Activated CD4-positive, alpha-beta T cell treated with anti-CD3 and anti-CD28 coated beads for 1 hour (primary cell): ENCODE results near the gene WNT3A.
"Not testable (repeated sequence)": the region's sequence is repeated elsewhere in the genome, so short reads cannot be mapped to it uniquely, and the experiment has no call there.

Experiments used
- DNase-seq: peaks from one replicate; pipeline ENCODE4 v3.0.0-alpha.2; 2020

WNT3A gene, protein sequence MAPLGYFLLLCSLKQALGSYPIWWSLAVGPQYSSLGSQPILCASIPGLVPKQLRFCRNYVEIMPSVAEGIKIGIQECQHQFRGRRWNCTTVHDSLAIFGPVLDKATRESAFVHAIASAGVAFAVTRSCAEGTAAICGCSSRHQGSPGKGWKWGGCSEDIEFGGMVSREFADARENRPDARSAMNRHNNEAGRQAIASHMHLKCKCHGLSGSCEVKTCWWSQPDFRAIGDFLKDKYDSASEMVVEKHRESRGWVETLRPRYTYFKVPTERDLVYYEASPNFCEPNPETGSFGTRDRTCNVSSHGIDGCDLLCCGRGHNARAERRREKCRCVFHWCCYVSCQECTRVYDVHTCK

DNA sequence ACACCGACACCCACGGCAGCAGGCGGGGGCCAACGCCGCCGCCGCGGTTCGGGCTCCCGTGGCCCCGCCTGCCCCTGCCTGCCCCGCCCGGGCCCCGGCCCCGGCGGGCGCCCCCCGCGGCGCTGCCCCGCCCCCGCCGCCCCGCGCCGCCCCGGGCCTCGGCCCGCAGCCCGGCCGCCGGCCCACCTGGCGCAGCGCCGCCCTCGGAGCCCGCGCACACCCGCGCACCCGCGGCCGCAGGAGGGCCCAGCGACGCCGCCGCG is at the start of gene WNT3A:
WNT3A (plus strand) TSS at position 213 of the 263 bp plus-strand sequence. CDS start 131 bp downstream, outside the sequence.
- no peak for DNase-seq

DNA sequence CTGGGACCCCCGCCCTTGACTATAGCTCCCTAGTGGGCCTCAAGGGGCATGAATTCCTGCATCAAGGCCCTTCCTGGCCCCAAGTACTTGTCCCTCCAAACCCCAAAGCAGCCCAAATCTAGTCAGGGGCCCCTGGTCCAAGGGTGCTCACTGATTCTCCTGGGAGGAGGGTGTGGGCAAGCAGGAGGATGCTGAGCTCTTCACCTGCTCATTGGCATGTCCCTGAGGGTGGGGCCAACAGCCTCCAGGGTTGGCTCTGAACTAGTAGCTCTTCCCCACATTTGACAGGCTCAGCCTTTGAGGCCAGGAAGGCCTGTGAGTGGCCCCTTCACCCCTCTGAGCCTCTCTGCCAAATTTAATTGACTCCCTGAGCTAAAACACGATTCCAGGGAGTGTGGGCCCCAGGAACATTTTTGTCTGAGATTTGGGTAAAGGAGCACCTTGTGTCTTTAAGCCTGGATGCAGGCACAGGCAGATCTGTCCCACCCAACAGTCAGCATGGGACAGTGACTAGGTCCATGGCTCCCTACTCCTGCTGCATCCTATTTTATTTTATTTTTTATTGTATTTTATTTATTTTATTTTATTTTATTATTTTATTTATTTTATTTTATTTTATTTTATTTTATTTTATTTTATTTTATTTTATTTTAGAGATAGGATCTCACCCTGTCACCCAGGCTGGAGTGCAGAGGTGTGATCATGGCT is 48.0 kb upstream of the WNT3A start:
- DNase-seq = no peak

DNA sequence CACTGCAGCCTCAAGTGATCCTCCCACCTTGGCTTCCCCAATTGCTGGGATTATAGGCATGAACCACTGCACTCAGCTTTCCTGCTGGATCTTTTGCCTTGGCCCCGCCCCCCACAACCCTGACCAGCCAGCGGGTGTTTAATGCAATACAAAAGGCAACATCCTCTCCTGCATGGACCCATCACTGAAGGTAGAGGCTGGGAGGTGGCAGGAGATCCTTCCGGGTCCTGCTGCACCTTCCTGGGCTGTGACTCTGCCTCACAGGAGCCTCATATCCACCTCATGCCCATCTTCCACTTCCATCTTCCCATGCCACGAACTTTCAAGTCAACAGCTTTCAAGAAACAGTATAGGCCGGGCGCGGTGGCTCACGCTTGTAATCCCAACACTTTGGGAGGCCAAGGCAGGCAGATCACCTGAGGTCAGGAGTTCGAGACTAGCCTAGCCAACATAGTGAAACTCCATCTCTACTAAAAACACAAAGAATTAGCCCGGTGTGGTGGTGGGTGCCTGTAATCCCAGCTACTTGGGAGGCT is 47.4 kb upstream of the WNT3A start:
- no peak for DNase-seq

DNA sequence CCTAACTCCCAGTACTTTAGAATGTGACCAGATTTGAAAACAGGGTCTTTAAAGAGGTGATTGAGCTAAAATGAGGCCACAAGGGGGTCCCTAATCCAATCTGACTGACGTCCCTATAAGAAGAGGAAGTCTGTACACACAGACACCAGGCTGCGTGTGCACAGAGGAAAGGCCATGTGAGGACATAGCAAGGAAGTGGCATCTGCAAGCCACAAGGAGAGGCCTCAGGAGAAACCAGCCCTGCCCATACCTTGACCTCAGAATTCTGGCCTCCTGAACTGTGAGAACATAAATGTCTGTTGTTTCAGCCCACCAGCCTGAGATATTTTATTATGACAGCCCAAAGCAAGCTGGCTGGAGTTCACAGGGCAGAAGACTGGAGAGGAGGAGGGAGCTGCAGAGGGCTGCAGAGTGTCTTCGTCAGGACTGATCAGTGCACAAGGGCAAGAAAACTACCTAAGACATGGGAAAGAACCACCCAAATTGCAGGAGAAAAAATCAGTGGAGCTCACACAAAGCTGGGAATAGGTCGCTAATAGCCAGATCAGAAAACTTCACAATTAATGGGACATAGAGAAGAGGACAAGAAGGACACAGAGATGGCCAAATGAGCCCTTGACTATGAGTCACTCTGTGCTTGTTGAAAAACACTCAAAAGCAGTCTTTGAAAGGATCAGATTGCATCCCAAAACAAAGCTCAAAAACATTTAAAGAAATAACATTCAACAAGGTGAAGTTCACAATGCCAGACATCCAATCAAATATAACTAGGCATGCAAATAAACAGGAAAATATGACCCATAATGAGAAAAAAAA is 44.9 kb upstream of the WNT3A start:
- DNase-seq = no peak

DNA sequence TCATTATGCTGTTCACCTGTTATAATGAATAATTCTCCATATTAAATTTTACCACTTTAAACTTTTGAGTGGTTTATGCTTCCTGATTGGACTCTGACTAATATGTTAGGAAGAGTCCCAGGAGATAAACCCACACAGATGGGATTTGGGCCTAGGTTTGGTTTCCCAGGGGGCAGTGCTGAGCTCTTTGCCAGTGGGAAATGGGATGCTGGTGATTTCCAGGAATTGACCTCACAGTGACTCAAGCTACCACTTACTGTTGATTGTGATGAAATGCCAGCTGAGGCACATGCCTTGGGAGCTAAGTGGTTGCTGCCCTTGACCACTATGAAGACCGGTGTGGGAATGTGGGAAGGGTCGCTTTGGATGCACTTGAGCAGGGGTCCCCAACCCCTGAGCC is 40.1 kb upstream of the WNT3A start:
- DNase-seq = not testable (repeated sequence)

DNA sequence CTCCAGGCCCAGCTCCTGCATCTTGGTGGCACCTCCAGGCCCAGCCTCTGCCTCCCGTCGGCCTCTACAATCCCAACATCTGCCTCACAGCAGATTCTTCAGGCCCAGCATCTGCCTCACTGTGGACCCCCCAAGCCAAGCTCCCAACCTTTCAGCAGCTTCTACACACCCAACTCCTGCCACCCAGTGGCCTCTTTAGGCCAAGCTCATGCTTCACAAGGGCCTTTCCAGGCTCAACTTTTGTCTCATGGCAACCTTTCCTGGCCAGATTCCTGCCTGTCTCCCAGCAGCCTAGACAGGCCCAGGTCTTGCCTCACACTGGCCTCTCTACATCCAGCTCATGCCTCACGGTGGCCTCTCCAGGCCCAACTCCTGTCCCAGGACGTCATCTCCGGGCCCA is 39.0 kb upstream of the WNT3A start:
- DNase-seq = not testable (repeated sequence)

DNA sequence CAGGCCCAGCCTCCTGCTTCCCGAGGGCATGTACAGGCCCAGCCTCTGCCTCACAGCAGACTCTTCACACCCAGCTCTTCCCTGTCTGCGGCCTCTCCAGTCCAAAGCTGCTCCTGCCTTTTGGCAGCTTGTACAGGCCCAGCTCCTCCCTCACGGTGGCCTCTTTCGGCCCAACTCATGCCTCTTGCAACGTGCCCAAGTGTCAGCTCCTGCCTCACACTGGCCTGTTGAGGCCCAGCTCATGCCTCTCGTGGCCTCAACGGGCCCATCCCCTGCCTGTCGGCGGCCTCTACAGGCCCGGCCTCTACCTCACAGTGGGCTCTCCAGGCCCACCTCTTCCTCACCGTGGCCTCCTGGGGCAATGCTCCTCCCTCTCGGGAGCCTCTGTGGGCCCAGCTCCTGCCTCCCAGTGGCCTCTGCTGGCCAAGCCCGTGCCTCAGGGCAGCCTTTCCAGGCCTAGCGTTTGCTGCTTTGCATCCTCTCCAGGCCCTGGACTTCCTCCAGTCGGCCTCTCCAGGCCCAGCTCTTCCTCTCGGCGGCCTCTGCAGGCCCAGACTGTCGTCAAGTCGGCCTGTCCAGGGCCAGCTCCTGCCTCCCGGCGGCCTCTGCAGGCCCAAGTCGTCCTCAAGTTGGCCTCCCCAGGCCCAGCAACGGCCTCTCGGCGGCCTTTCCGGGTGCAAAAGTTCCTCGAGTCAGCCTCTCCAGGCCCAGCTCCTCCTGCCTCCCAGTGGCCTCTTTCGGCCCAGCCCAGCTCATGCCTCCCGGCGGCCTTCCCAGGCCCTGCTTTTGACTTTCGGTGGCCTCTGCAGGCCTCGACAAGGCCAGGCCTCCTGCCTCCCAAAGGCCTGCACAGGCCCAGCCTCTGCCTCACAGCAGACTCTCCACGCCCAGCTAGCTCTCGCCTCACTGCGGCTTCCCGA is 36.5 kb upstream of the WNT3A start:
- not testable (repeated sequence) for DNase-seq

DNA sequence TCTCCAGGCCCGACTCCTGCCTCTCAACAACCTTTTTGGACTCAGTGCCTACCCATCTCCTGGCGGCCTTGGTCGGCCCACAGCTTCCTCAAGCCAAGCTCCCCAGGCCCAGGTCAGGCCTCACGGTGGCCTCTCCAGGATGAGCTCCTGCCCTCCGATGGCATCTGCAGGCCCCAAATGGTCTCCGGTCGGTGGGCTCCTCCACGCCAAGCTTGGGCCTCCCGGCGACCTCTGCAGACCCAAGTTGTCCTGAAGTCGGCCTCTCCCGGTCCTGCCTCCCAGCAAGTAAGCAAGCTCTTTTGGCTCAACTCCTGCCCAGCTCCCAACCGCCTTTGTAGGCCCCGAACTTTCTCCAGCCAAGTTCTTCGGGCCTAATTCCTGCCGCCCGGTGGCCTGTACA is 35.6 kb upstream of the WNT3A start:
- not testable (repeated sequence) for DNase-seq

DNA sequence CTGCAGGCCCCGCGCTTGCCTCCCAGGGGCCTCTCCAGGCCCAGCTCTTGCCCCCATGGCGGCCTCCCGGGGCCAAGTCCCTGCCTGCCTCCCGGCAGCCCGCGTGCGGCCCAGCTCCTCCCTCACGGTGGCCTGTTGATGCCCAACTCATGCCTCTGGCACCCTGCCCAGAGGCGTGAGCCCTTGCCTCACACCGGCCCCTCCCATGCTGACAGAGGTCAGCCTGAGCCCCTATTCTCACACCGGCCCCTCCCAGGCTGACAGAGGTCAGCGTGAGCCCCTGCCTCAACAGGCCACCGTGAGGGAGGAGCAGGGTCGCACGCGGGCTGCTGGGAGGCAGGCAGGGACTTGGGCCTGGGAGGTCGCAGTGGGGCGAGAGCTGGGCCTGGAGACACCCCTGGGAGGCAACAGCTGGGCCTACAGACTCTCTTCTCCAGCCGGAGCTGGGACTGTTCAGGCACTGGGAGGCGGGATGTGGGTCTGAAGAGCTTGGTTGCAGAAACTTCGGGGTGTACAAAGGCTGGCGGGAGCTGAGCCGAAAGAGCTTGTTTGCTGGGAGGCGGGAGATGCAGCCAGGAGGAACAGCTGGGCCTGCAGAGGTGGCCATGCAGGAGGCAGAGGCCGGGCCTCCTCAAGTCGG is 35.0 kb upstream of the WNT3A start:
- DNase-seq = not testable (repeated sequence)

DNA sequence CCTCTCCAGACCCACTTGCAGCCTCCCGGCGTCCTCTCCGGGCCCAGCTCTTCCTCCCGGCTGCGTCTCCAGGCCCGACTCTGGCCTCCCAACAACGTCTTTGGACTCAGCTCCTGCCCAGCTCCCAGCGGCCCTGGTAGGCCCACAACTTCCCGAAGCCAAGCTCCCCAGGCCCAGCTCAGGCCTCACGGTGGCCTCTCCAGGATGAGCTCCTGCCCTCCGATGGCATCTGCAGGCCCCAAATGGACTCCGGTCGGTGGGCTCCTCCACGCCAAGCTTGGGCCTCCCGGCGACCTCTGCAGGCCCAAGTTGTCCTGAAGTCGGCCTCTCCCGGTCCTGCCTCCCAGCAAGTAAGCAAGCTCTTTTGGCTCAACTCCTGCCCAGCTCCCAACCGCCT is 34.5 kb upstream of the WNT3A start:
- DNase-seq = not testable (repeated sequence)

DNA sequence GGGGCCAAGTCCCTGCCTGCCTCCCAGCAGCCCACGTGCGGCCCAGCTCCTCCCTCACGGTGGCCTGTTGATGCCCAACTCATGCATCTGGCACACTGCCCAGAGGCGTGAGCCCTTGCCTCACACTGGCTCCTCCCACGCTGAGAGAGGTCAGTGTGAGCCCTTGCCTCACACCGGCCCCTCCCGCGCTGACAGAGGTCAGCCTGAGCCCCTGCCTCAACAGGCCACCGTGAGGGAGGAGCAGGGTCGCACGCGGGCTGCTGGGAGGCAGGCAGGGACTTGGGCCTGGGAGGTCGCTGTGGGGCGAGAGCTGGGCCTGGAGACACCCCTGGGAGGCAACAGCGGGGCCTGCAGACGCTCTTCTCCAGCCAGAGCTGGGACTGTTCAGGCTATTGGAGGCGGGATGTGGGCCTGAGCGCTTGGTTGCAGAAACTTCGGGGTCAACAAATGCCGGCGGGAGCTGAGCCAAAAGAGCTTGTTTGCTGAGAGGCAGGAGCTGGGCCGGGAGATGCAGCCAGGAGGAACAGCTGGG is 33.9 kb upstream of the WNT3A start:
- not testable (repeated sequence) for DNase-seq

DNA sequence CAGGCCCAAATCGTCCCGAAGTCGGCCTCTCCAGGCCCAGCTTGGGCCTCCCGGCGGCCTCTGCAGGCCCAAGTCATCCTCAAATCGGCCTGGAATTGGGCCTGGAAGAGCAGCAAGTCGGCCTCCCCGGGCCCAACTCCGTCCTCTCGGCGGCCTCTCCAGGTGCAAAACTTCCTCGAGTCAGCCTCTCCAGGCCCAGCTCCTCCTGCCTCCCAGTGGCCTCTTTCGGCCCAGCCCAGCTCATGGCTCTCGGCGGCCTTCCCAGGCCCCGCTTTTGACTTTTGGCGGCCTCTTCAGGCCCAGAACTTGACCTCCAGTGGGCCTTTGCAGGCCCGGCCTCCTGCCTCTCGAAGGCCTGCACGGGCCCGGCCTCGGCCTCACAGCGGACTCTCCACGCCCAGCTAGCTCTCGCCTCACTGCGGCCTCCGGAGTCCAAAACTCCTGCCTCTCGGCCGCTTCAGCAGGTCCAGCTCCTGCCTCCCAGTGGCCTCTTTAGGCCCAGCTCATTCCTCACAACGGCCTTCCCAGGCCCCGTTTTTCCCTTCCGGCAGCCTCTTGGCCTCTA is 33.0 kb upstream of the WNT3A start:
- not testable (repeated sequence) for DNase-seq

DNA sequence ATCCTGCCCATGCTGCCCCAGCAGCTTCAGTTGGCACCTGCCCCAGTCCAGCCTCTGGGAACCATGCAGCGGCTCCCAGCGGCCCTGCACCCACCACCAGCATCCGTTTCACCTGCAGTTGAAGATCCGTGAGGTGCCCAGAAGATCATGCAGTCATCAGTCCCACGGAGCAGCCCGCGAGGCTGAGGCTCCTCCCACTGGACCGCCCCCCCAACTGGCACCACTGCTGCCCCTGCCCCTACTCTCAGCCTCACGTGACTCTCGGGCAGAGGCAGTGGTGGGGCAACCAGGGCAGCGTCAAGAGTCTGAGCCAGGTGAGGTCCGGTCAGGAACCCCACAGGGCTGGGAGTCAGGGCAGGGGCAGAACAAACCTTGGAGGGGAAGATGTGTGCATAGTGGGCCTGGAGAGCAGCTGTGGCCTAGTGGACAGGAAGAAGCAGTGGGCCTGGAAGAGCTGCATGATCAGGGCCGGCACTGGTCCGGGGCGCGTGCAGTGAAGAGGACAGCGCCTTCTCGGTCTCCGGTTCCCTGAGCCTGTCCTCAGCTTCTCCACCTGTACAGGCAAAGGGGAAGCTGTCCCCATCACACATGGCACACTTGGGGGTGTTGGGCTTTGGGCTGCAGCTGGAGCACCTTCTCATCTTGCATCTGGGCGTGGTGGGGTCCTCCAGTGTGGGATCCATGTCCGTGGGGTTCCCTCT is 31.1 kb upstream of the WNT3A start:
- not testable (repeated sequence) for DNase-seq

DNA sequence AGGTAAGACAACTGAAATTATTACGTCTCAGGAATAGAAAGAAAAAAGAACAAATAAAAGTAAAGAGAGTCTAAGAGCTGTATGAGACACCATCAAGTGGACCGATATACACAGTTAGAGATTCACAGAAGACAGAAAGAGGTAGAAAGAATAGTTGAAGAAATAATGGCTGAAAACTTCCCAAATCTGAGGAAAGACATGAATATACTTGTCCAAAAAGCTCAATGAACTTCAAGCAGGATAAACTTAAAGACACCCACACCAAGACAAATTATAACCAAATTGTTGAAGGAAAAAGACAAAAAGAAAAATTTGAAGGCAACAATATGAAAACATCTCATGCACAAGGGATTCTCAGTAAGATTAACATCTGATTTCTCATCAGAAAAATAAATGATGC is 19.6 kb upstream of the WNT3A start:
- no peak for DNase-seq

DNA sequence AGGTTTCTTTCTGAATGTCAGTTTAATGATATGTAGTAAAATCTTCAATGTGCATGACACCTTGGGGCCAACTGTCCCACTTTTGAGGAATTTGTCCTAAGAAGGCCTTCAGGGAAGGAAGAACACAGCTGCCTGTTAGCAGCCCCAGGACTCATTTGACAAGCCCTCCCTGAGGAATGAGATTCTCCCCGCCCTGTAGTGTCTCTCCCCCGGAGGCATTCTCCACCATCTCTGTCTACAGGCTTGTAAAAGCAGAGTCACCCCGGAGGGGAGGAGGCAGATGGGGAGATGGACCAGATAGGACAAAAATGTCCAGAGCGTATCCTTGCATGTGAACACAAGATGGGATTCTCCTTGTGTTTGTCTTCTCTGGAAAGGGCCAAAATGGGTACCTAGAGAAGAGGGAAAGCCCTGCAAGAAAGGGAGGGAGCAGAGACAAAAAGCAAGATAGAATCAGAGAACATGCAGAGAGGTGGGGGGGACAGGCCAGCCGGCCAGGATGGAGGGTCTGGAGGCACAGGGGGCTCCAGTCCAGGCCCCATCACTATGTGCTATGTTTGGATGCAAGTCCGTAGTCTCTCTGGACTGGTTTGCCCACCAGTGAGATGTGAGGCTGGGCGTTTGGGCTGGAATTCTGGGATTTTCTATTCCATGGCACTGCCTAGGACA is 12.0 kb upstream of the WNT3A start:
- no peak for DNase-seq

DNA sequence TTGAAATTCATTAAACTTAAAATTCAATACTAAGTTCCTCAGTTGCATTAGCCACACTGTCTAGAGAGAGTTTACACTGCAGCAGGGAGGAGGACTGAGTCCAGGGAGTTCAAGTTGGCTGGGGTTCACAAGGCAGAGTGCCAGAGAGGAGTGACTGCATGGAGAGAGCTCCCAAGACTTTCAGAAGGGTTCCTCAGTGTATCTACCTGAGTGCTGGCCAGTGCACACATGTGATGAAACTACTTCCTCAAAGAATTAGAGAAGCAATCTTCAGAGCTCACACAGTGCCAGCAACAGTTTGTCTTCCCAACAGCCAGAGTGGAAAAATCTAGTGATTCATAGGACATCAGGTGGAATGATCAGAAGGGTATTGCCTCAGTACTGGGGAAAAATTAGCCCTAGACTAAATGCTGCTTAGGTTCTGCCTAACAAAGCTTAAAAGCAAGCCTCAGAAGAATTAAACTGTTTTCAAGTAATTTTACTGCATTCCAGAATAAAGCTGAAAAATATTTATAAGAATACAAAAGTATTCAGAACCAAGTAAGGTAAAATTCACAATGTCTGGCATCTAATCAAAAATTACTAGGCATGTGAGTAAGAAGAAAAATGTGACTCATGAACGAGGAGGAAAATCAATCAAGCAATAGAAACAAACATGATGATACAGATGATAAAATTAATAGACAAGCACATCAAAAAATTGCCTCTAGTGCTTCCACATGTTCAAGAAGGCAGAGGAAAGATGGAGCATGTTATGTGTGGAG is 10.4 kb upstream of the WNT3A start:
- no peak for DNase-seq

DNA sequence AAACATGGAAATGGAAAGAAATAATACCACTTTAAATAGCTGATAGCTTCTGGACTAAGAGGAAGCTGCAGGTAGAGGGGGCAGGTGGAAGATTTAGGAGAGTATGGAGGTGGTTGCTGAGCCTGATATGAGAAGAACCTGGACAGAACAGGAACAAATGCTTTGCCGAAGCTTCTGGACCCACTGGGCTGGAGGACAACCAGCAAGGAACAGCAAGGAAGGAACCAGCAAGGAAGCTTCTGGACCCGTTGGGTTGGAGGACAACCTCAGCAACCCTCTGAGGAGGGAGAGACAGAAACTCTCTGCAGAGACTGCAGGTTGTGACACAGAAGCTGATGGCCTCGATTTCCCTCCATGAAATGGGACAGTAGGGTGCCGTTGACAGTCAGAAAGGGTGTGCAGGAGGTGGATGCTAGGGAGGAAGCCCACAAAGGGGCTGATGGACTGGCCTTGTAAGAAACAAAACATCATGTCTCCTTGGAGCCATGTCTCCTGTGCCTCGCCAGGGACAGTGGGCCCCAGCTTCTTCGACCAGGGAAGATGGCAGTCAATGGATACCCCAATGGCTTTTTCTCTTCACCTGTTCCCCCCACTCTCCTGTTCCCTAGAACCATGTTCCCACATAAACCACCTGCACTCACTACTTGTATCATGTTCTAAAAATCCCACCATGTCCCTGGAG is 8.3 kb upstream of the WNT3A start:
- DNase-seq = no peak
